KOPT-K1 (cell line): ENCODE data around the gene OR2T2.
"Not testable (repeated sequence)": the region's sequence is repeated elsewhere in the genome, so short reads cannot be mapped to it uniquely, and the experiment has no call there.

Source experiments
- H3K27ac ChIP-seq: fragments of 200-600 bp; sonication (generic); 2 replicates; pipeline ENCODE4 v1.5.1; 2016; ENCODE audit warnings: antibody characterized with exemption, mild to moderate bottlenecking, low read depth, low read length; ENCODE audit not compliant: poor library complexity, severe bottlenecking
- H3K36me3 ChIP-seq: fragments of 200-600 bp; sonication (generic); 2 replicates; pipeline ENCODE4 v1.5.1; 2017; ENCODE audit warnings: antibody characterized with exemption, mild to moderate bottlenecking, low read length, moderate library complexity; ENCODE audit not compliant: insufficient read depth
- H3K9me3 ChIP-seq: fragments of 200-600 bp; sonication (generic); 2 replicates; pipeline ENCODE4 v1.5.1; 2017; ENCODE audit warnings: antibody characterized with exemption, low read length, mild to moderate bottlenecking; ENCODE audit not compliant: insufficient read depth, poor library complexity, severe bottlenecking

OR2T2 gene

GRCh38 chr1:248445399-248445798 lies at the start of gene OR2T2:
TSS of gene OR2T2 (plus strand) at chr1:248445637. CDS start at chr1:248452798, 7,161 bp downstream.
- H3K36me3 ChIP-seq, H3K27ac ChIP-seq, H3K9me3 ChIP-seq: not testable (repeated sequence)

- Histone ChIP-seq H3K9me3 (no peaks in the 10 kb centered on the region), H3K36me3 (no peaks in the 10 kb centered on the region), H3K27ac (no peak within 1 kb of the TSS)
Observed at GRCh38 chr1:248402748-248403147, 42.7 kb upstream of the OR2T2 start, which contains the start of gene OR2T1. TSS of gene OR2T1 (plus strand) at chr1:248403048. CDS start at chr1:248406148, 3,100 bp downstream.

- H3K27ac ChIP-seq, result no peak overlapping the region
- H3K9me3 ChIP-seq, result no peaks in the 10 kb centered on the region
- no peaks in the 10 kb centered on the region for H3K36me3 ChIP-seq
Observed at GRCh38 chr1:248404024-248404423, 41.4 kb upstream of the OR2T2 start.

GRCh38 chr1:248406721-248407692 lies 38.4 kb upstream of the OR2T2 start:
- Histone ChIP-seq H3K36me3 (no peaks in the 10 kb centered on the region), H3K9me3 (no peaks in the 10 kb centered on the region), H3K27ac (no peak overlapping the region)

GRCh38 chr1:248416226-248416625 lies 29.2 kb upstream of the OR2T2 start:
- H3K36me3 ChIP-seq, result no peaks in the 10 kb centered on the region
- H3K9me3 ChIP-seq, result peaks cover 27% of the 10 kb centered on the region
- H3K27ac ChIP-seq, result no peak overlapping the region

GRCh38 chr1:248417854-248418253 lies 27.6 kb upstream of the OR2T2 start:
- H3K27ac ChIP-seq, result no peak overlapping the region
- H3K9me3 ChIP-seq, result peaks cover 40% of the 10 kb centered on the region
- H3K36me3 ChIP-seq, result no peaks in the 10 kb centered on the region

GRCh38 chr1:248421384-248421783 lies 24.1 kb upstream of the OR2T2 start:
- no peaks in the 10 kb centered on the region for H3K36me3 ChIP-seq
- H3K27ac ChIP-seq, result no peak overlapping the region
- H3K9me3 ChIP-seq, result peaks cover 48% of the 10 kb centered on the region

- H3K9me3 ChIP-seq, H3K36me3 ChIP-seq: not testable (repeated sequence)
Observed at GRCh38 chr1:248427526-248428191, 17.8 kb upstream of the OR2T2 start.

GRCh38 chr1:248428192-248428533 lies 17.3 kb upstream of the OR2T2 start:
- not testable (repeated sequence) for H3K27ac ChIP-seq, H3K9me3 ChIP-seq, H3K36me3 ChIP-seq

More at GRCh38 chr1:248427526-248428191, 17.8 kb upstream of the OR2T2 start:
- H3K27ac ChIP-seq, result not testable (repeated sequence)

GRCh38 chr1:248431683-248432082 lies 13.8 kb upstream of the OR2T2 start:
- not testable (repeated sequence) for H3K9me3 ChIP-seq, H3K27ac ChIP-seq

GRCh38 chr1:248432201-248432600 lies 13.2 kb upstream of the OR2T2 start:
- not testable (repeated sequence) for H3K9me3 ChIP-seq, H3K27ac ChIP-seq, H3K36me3 ChIP-seq

More at GRCh38 chr1:248431683-248432082, 13.8 kb upstream of the OR2T2 start:
- not testable (repeated sequence) for H3K36me3 ChIP-seq

GRCh38 chr1:248433811-248434415 lies 11.5 kb upstream of the OR2T2 start:
- H3K9me3 ChIP-seq, H3K27ac ChIP-seq: not testable (repeated sequence)

GRCh38 chr1:248434913-248435312 lies 10.5 kb upstream of the OR2T2 start:
- not testable (repeated sequence) for H3K27ac ChIP-seq, H3K9me3 ChIP-seq, H3K36me3 ChIP-seq

More at GRCh38 chr1:248433811-248434415, 11.5 kb upstream of the OR2T2 start:
- not testable (repeated sequence) for H3K36me3 ChIP-seq

GRCh38 chr1:248436303-248436702 lies 9.1 kb upstream of the OR2T2 start:
- not testable (repeated sequence) for H3K9me3 ChIP-seq, H3K36me3 ChIP-seq, H3K27ac ChIP-seq

- not testable (repeated sequence) for H3K9me3 ChIP-seq, H3K36me3 ChIP-seq, H3K27ac ChIP-seq
Observed at GRCh38 chr1:248438668-248439067, 6.8 kb upstream of the OR2T2 start.
